T-helper 22 cell (primary cell): ENCODE measurements around the gene GTF2H2.
"Not testable (repeated sequence)": the region's sequence is repeated elsewhere in the genome, so short reads cannot be mapped to it uniquely, and the experiment has no call there.

Experiments used
- DNase-seq: peaks from one replicate; pipeline ENCODE4 v3.0.0-alpha.2; 2020; ENCODE audit warnings: low read depth

Gene GTF2H2

DNA sequence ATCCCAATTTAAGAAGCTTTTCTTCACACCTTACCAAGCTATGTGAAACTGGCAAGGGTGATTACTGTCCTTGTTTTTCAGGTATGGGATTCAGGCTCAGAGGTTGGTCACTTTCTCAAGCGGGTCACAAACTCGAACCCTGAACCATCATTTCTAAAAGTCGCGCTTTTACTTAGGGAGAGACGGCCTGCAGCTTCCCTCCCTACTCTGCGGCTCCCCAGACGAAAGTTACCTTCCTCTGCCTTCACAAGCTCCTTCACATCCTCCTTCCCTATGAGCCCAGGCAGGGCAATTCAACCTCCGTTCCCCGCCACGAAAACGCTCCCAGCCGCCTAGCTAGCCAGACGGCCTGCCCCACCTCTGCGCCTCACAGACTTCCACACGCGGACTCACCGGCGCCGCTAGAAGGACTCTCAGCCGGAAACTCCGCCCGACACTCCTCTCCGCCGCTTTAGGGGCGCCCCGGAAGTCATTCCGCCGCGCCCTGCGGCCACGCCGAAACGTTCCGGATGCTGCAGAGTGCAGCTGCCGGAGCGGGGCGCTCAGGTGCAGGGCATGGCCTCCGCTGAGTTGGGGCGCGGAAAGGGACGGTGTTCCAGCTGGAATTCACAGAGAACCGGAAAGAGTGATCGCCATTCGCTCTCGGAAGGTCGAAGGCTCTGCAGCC lies at the start of gene GTF2H2:
GTF2H2 (minus strand) TSS at position 415 of the 667 bp plus-strand sequence. CDS start 4,913 bp downstream, outside the sequence.
- not testable (repeated sequence) for DNase-seq

DNA sequence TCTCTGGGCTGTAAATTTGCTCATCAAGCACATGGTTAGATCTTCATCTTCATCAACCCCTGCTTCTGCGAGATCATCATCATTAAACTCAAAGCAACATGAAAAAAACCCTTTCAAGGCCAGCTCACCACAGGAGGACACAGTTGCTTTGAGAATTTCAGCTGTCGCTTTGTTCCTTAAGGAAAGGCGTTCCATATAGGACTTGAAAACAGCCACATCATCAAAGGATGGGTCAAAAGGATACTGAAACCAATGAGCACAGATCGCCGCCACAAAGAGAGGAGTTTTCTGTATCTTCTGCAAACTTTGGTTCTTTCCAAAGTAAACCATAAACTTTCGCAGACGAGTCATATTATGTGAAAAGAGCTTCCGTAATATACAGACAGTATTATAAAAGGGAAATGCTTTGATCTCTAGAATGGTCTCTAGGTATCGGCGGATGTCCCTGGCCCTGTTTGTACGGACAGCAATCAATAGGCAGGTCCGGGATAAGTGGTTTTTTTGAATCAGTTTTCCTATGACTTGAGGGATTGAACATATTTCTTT lies 42.3 kb upstream of the GTF2H2 start:
- not testable (repeated sequence) for DNase-seq

DNA sequence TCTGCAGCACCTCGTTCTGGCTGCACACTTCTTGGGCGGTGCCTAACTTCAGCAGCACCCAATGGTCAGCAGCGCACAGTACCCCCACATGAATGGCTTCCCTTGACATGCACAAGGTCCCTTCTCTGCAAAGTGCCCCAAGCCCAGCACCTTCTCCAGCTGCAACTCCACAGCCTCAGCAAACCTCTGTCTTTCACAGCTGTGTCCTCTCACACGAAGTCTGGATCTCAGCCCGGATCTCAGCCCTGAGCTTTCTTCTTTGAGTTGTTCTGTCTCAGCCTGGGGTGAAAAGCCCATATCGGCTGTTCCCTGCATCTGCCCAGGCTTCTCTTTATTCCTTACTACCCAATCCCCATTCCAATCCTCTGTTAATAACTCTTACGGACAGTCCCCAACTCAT lies 32.5 kb upstream of the GTF2H2 start:
- DNase-seq = not testable (repeated sequence)

DNA sequence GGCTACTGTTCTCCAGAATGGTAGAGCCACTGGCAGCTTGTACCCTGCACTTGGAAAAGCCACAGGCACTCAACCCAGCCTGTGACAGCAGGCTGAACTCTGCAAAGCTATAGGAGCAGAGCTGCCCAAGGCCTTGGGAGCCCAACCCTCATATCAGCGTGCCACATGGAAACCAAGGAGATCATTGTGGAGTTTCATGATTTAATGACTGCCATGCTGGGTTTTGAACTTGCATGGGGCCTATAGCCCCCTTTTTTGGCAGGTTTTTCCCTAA lies 30.4 kb upstream of the GTF2H2 start:
- not testable (repeated sequence) for DNase-seq

DNA sequence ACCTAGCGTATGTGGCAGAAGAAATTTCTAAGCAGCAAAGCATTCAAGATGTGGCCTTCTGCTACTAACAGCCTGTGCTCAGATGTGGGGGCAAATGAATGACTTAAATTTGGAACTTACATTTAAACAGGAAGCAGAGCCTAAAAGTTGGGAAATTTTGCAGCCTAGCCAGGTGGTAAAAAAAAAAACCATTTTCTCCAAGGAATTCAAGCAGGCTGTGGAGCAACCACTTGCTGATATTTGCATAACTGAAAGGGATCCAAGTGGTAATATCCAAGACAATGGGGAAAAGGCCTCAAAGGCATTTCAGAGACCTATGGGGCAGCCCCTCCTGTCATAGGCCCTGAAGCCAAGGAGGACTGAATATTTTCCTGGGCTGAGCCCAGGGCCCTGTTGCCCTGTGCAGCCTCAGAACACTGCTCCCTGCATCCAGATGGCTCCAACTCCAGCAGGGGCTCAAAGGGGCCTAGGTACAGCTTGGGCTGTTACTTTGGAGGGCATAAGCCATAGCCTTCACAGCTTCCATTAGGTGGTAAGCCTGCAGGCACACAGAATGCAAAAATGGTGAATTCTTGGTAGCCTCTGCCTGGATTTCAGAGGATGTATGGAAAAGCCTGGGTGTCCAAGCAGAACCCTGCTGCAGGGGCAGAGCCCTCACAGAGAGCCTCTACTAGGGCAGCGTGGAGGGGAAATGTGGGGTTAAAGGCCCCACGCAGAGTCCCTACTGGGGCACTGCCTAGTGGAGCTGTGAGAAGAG lies 29.9 kb upstream of the GTF2H2 start:
- DNase-seq = not testable (repeated sequence)

DNA sequence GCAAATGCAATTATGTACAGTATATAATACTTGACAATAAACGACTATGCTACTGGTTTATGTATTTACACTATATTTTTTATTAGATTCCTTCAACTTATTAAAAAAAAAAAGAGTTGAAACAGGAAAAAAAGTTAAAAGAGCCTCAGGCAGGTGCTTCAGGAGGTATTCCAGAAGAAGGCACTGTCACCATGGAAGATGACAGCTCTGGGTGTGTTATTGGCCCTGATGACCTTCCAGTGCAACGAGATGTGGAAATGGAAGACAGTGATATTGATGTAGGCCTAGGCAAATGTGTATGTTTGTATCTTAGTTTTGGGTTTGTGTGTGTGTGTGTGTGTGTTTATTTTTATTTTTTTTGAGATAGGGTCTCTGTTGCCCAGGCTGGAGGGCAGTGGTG lies 22.3 kb upstream of the GTF2H2 start:
- not testable (repeated sequence) for DNase-seq

DNA sequence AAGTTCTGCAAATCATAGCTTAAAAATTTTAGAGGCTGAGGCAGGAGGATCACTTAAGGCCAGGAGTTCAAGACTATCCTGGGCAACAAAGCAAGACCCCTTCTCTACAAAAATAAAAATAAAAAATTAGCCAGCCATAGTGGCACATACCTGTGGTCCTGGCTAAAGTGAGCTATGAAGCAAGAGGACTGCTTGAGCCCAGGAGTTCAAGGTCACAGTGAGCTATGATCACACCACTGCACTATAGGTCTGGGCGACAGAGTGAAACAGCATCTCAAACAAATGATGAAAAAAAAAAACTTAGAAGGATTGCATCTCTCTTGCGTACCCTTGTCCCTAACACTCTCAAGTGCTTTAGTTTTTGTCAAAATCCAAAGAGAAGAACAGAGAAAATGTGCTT lies 21.3 kb upstream of the GTF2H2 start:
- not testable (repeated sequence) for DNase-seq

DNA sequence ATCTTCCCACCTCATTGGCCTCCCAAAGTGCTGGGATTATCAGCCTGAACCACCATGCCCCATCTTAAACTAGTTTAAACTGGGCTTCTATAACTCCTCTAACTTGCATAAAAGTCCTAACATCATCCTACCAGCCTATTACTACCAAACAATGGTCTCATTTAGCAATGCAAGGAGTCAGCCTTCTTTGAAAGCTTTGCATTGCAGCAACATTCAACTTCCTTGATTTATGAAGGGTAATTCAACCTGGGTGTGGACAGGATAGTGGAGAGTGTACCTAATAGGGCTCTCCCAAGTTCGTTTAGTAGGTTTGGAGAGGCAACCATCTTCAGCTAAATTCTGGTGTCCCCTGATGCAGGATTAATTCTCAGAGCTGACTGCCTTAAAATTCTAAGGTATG lies 18.7 kb upstream of the GTF2H2 start:
- DNase-seq = not testable (repeated sequence)

DNA sequence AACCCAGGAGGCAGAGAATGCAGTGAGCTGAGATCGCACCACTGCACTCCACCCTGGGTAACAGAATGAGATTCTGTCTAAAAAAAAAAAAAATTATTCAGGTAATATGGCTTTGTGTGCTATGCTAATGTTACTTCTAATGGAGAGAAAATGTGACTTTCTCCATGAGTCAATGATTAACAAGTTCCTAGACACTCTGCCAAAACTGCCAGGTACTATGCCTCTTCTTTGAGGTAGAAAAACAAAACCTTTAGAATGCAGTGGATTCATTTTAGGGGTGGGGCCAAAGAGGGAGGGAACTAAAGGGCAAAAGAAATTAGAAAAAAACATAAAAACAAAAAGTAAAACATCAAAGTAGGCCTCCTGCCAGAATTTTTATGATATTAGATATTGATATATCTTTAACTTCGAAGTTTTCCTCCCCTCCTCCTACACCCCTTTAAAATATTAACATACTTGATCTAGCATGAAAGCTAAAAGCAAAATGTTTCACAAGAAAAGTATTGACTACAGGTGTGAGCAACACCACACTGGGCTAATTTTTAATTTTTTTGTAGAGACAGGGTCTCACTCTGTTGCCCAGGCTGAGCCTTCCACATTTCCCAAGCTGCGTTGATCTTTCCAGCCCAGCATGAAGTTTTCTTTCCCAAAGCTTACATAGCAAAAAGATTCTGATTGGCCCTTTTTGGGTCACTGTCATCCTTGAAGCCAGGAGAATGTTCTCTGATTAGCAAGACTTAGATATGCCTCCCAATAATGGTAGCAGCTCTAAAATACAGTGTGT lies 17.0 kb upstream of the GTF2H2 start:
- not testable (repeated sequence) for DNase-seq

DNA sequence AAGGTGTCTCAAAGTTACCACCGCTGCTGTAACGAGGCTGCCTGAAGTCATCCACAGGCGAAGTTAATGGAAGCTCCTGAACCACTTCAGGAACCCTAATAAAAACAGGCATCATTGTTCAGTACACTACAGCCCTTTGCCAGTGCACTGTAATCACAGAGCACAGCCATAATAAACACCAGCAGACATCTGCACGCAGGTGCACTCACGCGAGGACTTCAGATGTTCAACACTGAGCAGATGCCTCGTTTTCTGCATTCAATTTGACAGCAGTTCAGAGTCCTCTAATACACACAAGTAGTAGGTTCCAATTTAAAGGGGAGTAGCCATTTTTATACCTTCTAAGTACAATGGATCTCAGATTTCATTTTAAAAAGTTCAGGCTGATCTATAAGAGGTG lies 15.4 kb upstream of the GTF2H2 start:
- DNase-seq = not testable (repeated sequence)

DNA sequence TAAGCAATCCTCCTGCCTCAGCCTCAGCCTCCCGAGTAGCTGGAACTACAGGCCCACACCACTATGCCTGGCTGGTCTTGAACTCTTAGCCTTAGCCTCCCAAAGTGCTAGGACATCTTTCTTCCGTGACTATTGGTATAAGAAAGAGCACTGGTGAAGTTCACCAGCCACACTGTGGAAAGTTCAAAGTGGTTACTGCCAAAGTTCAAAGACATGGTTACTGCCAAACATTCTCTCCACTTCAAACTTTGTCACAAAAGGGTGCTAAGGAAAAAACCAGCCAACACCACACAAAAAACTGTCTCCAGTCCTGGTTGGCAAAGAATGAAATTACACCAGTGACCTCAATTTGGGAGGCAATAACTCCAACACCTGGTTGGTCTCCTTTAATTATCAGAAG lies 14.9 kb upstream of the GTF2H2 start:
- DNase-seq = not testable (repeated sequence)

DNA sequence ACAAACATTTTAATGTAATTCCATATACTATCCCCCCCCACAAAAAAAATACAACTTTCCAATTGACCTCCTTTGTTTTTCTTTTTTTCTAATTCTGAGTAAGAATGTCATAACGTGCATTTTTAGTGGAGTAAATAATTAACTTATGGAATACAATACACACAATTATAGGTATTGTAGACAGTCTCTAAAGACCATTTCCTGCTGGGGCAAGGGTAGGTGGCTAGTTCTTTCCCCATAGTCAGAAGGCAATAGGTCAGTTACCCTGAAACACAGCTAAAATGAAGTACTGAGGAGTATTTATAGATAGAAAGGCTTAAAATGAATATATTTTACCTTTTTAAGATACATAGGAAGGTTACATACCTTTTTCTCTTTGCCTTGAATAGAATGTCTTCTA lies 6.2 kb downstream of the GTF2H2 start:
- DNase-seq = not testable (repeated sequence)

DNA sequence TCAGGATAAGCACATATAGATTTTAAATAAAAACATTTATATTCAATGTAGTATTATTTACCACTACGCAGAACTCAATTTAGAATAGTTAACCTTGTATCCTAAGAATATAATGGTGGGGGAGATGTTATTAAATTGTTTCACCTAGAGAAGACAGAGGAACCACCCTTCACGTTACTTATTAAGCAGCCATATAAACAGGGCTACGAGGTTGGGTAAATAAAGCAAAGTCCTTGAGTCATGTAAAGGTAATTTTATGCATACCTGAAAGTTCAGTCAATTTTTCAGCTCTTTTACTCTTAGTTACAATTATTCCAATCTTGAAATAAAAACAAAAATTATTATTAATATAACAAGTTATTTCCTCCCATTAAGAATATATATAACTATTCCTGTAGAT lies 8.1 kb downstream of the GTF2H2 start:
- not testable (repeated sequence) for DNase-seq

DNA sequence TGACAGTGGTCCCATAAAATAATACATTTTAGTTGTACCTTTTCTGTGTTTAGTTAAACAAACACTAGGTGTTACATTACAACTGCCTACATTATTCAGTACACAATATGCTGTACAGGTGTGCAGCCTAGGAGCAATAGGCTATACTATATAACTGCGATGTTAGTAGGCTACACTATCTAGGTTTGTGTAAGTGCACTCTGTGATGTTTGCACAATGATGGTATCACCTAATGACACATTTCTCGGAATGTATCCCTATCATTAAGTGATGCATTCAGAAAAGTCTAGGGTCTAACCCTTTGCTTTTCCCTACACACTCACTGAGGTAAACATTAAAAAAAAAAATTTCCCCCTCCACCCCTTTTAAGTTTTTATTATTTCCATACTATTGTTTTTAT lies 22.7 kb downstream of the GTF2H2 start:
- DNase-seq = not testable (repeated sequence)

DNA sequence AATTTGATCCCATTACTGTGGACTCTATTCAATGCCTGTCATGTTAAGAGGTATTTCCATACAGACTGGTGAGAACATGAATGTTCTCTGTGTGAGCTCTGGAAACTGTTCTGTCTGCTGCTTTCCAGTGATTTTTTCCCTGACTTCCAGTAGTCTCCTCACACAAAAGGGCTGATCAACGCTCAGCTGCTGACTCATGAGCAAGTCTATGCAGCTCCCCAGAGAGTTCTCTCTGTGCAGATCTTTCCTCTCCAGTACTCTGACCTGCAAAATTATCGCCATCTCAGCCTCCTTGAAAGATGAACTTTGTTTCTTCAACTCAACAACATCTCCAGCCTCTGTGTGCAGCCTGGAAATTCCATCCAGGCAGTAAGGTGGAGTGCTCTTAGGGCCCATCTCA lies 23.3 kb downstream of the GTF2H2 start:
- not testable (repeated sequence) for DNase-seq

DNA sequence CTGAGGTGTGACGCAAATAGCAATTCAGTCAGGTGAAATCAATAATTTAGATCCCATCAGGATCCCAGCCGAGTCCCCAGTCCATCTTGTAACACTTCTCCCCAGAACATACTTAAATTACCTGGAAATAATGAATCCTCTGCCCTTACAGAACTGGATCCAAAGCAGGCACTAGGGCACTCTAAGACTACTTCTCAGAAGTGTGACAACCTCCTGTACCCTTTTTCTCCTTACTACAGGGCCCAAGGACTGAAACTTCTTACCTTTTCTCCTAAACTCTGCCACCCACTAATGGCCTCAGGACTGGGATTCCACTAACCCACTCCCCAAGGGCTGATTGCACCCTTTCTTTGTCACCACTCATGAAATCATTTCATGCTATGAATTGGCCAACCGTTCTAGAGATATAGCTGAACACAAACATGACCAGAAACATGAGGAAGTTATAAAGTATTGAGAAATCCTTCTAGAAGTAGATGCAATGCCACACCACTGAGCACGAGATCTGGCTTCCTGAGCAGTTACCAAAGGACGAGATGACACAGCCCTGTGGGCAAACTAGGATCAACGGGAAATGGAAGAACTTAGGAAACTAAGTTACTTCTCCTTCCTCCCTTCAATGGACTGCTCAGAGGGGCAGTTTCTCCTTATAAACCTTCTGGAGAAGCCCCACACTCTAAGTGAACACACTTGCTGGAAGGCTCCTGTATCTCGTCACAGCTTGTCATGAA lies 36.3 kb downstream of the GTF2H2 start:
- DNase-seq = not testable (repeated sequence)

DNA sequence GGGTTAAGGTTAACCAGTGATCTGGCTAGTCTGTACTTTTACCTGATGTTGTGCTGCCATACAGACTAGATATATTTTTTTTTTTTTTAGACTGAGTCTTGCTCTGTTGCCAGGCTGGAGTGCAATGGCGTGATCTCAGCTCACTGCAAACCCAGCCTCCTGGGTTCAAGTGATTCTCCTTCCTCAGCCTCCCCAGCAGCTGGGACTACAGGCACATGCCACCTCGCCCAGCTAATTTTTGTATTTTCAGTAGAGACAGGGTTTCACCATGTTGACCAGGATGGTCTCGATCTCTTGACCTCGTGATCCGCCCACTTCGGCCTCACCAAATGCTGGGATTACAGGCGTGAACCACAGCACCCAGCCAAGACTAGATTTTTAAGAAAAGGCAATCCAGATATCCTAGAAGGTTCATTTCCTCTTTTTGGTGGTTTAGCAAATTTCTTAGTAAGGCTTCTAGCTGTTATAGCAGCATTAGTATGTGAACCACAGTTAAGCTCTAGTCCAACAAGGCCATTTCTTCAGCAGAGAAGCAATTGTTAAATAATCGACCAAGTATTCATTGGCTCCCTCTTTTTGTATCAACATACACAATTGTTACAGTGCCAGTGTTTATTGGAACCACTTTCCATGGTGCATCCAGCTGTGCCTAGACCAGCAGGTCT lies 42.1 kb downstream of the GTF2H2 start, which contains the start of gene NAIP:
NAIP (minus strand) TSS at position 51 of the 665 bp plus-strand sequence. CDS start 12,424 bp downstream, outside the sequence.
- DNase-seq = not testable (repeated sequence)

DNA sequence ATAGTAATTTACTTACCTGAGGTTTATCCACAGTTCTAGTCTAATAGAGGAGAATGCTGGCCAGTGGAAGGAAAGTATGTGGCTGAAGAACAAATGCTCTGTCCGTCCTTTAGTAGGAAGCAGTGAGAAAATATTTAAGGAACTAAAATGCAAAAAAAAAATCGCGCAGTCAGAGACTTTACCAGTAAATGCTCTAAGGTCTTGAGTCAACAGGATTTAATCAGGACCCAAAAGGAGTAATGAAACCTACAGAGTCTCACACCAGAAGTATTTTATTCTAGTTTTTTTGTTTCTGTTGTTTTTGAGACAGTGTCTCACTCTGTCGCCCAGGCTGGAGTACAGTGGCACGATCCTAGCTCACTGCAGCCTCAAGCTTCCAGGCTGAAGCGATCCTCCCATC lies 46.8 kb downstream of the GTF2H2 start:
- not testable (repeated sequence) for DNase-seq

DNA sequence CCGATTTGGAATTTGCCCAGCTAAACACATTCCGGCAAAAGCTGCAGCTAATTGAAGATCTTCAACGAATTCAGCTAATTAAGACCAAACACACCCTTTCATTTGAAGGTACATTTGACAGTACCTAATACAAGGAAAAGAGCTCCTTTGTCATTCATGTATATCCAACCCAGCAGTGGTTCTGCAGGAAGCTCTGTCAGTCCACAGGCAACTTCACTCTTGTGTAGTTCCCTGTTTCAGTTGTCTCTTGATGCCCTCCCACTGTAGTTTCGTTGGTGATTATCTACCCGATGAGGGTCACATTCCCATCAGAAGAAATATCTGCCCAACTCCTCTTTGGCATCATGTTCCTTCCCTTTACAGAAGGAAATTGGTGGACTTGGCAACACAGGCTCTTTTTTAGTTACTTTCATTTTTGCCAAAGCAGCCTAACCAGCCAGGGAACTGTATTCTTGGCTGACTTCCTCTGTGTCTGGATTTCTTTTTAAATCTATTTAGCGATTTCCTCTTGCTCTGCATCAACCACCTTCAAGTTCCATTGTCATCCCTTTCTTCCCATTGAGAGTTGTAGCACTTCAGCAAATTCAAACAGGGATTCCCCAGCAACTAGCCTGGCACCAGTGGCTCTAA lies 49.0 kb downstream of the GTF2H2 start:
- not testable (repeated sequence) for DNase-seq

DNA sequence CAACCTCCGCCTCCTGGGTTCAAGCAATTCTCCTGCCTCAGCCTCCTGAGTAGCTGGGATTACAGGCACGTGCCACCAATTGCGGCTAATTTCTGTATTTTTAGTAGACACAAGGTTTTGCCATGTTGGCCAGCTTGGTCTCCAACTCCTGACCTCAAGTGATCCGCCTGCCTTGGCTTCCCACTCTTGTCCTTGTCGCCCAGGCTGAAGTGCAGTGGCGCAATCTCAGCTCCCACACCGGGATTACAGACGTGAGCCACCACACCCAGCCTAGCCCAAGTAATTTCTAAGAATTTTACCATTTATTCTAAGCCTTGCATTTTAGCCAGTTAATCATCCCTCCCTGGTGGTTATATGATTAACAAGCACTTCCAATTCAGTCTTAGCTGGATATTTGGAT lies 53.3 kb downstream of the GTF2H2 start:
- no peak for DNase-seq

DNA sequence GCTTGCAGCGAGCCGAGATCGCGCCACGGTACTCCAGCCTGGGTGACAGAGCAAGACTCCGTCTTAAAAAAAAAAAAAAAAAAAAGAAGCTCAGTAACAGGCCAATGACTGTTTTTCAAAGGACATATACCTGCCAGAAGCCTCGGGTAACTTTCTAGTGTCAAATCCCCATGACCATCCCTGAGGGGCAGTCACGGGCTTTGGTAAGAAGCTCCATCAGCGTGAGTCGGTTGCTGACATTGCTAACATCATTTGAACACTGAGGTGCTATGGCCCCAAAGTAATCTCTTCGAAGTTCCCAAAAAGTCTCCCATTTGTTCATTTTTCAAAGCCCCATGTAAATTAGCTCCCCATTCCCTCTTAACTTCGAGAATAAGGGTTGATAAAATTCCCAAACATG lies 53.9 kb downstream of the GTF2H2 start:
- DNase-seq = no peak
